Posterior cingulate gyrus (tissue), 11 donors: ENCODE results near the gene SSX1.
"Not testable (repeated sequence)": the region's sequence is repeated elsewhere in the genome, so short reads cannot be mapped to it uniquely, and the experiment has no call there.

Experiments used
- DNase-seq, 10 donors: peaks; one replicate each; pipeline versions ENCODE4 v3.0.0 to v3.0.0-alpha.2; 2020 to 2021; ENCODE audit warnings: mixed read lengths in 3 of 10
- intact Hi-C: fragments of 100-400 bp; cut with DNase I; formaldehyde crosslinking; loops from one replicate; pipeline ENCODE4 v1.15.1; 2023

SSX1 gene

GRCh38 chrX:48255062-48255796, at the start of gene SSX1:
TSS of gene SSX1 (plus strand) at chrX:48255392. CDS start at chrX:48257242, 1,850 bp downstream.
- intact Hi-C loops, DNase-seq: not testable (repeated sequence)

GRCh38 chrX:48214341-48214740, 40.9 kb upstream of the SSX1 start:
- intact Hi-C loops, DNase-seq: not testable (repeated sequence)

GRCh38 chrX:48224196-48224595, 31.0 kb upstream of the SSX1 start:
- DNase-seq, intact Hi-C loops: not testable (repeated sequence)

- DNase-seq, intact Hi-C loops: not testable (repeated sequence)
Measured at GRCh38 chrX:48252945-48253344, 2.2 kb upstream of the SSX1 start.

GRCh38 chrX:48274365-48274764, 19.2 kb downstream of the SSX1 start:
- DNase-seq, intact Hi-C loops: not testable (repeated sequence)

- no peak for DNase-seq
- intact Hi-C loops: no loop called here
Measured at GRCh38 chrX:48278958-48279357, 23.8 kb downstream of the SSX1 start.

- DNase-seq, intact Hi-C loops: not testable (repeated sequence)
Measured at GRCh38 chrX:48280729-48281128, 25.5 kb downstream of the SSX1 start.

- intact Hi-C loops: no loop called here
- no peak for DNase-seq
Measured at GRCh38 chrX:48306175-48306574, 51.0 kb downstream of the SSX1 start.

- DNase-seq, intact Hi-C loops: not testable (repeated sequence)
Measured at GRCh38 chrX:48313996-48314395, 58.8 kb downstream of the SSX1 start.
